ENCODE results near the gene SERGEF.

GRCh38 chr11:17948296-17948695, 64.6 kb downstream of the SERGEF start:
- TF ChIP-seq, protein P1, sequence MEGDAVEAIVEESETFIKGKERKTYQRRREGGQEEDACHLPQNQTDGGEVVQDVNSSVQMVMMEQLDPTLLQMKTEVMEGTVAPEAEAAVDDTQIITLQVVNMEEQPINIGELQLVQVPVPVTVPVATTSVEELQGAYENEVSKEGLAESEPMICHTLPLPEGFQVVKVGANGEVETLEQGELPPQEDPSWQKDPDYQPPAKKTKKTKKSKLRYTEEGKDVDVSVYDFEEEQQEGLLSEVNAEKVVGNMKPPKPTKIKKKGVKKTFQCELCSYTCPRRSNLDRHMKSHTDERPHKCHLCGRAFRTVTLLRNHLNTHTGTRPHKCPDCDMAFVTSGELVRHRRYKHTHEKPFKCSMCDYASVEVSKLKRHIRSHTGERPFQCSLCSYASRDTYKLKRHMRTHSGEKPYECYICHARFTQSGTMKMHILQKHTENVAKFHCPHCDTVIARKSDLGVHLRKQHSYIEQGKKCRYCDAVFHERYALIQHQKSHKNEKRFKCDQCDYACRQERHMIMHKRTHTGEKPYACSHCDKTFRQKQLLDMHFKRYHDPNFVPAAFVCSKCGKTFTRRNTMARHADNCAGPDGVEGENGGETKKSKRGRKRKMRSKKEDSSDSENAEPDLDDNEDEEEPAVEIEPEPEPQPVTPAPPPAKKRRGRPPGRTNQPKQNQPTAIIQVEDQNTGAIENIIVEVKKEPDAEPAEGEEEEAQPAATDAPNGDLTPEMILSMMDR (IDR thresholded peaks at IDR 0.05; ENCODE audit: insufficient read depth, low read length), result no peak
- TF ChIP-seq POLR2AphosphoS5 (IDR thresholded peaks at IDR 0.05; ENCODE audit: low read depth), result no peak
- TF ChIP-seq REST (IDR thresholded peaks at IDR 0.05; ENCODE audit: insufficient replicate concordance, low read depth), result no peak

Measured in HL-60 (cell line).